SHP77 (cell line): Measurements from ENCODE around the gene SPNS3.

Source experiments
- DNase-seq, 2 experiments: peaks; one replicate each; lab custom pipeline; 2025; lab: John Stamatoyannopoulos, UW

Gene SPNS3

GRCh38 chr17:4427505-4427904 is 6.2 kb upstream of the SPNS3 start:
- no peak for DNase-seq

DNA sequence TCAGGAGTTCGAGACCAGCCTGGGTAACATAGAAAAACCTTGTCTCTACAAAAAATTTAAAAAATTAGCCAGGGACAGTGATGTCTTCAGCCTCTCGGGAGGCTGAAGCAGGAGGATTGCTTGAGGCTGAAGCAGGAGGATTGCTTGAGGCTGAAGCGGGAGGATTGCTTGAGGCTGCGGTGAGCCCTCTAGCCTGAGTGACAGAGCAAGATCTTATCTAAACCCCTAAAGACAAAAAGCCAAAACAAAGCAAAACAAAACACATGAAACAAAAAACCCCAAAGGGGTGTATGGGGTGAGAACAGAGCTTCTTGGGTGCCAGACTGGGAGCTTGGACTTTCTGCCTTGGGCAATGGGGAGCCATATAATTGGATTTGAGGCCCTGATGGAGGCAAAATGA is 2.6 kb downstream of the SPNS3 start:
- no peak for DNase-seq

DNA sequence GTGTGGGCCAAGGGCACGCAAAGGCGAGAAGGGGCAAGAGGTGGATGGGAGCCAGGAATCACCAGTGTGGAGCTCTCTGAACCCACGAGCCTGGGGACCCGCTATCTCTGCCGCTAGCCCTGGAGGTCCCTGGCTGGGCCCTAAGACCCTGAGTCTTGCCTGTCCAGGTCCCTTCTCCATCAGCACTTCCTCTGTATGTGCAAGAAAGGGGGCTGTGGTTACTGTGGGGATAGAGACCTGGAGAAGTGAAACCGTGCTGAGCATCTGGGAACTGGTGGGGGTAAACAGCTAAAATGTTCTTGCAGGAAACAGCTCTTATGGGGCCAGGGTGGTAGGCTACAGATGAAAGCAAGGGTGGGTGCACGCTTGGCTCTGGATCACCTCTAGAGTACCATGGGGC is 3.1 kb downstream of the SPNS3 start:
- no peak for DNase-seq

- DNase-seq, result no peak
Measured at GRCh38 chr17:4438162-4438944, 4.6 kb downstream of the SPNS3 start.

GRCh38 chr17:4440021-4440420 is 6.3 kb downstream of the SPNS3 start:
- no peak for DNase-seq

DNA sequence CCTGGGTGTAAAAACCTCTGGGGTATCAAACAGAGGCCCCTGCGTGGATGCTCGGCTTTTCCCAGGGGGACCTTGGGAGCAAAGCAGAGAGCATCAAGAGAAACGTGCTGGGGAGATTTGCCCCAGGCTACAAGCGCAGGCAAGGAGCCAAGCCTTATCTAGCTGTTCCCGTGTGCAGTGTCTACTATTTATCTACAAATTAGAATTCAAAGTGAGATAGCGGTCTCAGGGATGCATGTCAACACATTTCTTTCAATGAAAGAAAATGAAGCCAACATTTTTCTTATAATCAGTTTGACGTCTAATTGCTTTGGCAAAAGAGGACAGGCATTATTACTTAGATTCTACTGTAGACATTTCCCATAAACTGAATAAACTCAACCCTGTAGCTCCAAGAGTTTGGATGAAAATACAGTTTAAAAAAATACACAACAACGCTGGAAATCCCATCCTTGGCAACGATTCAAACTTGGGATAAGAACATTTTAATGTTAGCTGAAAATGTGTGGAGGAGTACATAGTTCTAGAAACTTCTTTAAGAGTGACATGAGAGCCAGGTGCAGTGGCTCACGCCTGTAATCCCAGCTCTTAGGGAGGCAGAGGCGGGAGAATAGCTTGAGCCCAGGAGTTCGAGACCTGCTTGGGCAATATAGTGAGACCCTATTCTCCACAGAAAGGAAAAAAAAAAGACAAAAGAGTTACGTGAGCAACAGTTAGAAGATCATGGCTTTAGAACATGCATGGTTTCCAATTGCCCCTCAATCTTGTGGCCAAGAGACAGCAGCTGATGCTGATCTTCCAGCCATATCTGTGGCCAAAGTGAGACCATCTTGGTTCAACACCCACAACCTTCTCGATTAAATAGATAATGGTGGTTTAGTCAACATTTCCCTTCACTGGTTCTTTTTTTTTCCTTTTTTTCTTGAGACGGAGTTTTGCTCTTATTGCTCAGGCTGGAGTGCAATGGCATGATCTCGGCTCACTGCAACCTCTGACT is 7.2 kb downstream of the SPNS3 start:
- DNase-seq, result no peak

- no peak for DNase-seq
Measured at GRCh38 chr17:4442582-4442981, 8.8 kb downstream of the SPNS3 start.

GRCh38 chr17:4443476-4443875 is 9.7 kb downstream of the SPNS3 start:
- no peak for DNase-seq

GRCh38 chr17:4444782-4445473 is 11.2 kb downstream of the SPNS3 start:
- no peak for DNase-seq

DNA sequence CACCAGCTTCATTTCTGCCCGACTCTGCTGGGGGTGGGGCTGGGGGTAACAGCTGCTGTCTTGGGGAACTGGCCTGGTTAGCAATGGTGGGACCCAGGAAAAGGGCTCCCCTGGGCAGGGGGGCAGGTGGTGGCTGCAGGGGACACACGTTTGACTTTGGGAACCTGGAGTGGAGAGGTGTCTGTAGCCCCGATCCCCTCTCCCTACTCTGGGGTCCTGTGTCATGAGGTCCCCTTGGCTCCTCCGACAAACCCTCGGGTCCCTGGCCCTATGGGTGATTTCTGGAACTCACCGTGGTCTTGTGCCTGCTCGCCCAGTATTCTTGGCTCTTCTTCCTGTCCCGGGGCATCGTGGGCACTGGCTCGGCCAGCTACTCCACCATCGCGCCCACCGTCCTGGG is 12.0 kb downstream of the SPNS3 start:
- DNase-seq, result no peak

DNA sequence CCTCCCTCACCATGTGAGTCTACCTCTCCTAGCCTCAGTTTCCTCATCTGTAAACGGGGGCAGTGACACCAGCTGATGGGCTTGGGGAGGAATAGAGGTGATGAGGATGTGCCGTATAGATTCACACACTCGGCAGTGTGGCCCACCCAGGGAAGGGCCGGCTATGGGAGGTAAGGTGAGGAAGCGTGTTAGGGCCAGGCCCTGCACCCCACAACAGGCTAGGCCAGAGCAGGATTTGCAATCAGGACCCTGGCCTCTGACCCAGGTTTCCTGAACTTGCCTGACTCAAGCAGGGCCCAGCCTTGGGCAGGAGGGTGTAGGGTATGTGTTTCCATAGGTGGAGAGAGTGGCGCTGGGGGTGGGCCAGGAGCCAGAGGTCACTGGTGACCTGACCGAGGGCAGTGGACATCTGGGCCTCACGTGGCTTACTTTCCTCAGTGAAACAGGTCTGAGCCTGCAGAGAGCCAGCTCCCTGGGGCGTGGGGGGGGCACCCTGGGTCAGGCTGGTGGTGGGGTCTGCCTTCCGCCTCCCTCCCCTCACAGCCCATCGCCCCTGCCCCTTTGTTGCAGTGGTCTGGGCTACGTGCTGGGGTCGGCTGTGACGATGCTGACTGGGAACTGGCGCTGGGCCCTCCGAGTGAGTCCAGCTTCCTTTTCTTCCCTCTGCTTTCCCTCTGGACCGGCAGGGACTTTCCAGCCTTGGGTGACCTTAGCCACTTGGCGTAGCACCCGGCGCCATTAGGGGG is 12.8 kb downstream of the SPNS3 start:
- DNase-seq, result no peak

DNA sequence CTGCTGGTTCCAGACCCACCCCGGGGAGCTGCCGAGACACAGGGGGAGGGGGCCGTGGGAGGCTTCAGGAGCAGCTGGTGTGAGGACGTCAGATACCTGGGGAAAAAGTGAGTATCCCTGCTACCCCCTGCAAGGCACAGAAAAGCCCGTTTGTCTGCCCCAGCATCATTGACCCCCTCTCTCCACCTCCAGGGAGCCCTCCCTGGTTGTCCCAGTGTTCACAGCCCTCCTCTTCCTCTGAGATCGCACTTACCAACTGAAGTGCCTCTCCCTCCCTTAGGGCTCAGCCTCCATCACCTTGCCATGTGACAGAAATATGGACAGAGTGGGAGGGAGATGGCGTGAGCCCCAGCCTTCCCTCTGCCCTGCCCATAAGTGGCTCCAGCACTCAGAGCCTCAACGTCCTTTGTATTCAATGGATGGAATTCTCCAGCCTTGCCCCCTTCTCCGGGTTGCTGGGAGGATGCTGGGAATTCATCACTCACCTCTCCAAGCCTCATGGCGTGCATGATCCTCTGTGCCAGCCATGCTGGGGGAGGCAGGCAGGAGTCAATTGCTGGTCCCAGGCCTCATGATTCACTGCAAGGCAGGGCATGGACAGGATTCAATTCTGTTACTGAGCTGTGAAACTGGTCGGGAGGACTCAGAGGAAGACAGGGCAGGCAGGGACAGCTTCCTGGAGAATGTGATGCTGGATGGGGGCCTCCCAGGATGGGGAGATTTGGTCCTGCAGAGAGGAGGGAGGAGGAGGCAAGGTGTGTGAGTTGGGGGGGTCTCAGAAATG is 14.6 kb downstream of the SPNS3 start:
- DNase-seq, result no peak

DNA sequence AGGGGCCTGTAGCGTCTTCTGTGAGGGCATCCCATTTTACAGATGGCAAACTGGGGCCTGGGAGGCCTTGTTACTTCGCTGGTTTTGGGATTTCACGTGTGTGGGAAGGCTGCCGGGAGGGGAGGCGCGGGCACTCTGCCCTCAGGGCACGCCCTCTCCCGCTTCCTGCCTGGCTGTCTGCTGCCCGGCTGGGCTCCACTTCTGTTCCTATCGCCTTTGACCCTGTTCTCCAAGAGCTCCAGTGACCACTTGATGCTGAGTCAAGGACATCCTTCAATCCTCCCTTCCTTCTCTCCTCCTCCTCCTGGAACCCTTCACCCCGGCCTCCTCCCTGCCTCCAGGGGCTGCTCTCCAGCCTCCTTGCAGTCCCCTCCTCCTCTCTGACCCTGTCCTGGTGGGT is 16.0 kb downstream of the SPNS3 start:
- DNase-seq, result no peak

DNA sequence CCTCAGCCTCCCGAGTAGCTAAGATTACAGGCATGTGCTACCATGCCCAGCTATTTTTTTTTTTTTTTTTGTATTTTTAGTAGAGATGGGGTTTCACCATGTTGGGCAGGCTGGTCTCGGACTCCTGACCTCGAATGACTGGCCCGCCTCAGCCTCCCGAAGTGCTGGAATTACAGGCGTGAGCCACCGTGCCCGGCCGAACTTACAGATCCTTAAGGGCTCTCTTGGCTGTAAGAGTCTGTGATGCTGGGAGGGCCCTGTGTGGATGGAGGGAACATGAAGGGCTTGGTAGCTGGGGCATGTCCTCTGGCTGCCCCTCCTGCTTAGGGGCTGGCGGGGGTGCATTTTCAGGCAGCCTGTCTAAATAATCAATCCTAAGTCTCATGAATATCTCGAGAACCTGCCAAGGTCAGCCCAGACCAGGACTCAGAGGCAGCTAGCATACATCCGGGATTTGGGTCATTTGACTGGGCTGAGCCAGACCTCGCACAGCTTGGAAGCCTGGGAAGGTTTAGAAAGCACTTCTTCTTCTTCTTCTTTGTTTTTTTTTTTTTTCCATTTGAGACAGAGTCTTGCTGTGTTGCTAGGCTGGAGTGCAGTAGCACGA is 17.1 kb downstream of the SPNS3 start:
- DNase-seq, result no peak

DNA sequence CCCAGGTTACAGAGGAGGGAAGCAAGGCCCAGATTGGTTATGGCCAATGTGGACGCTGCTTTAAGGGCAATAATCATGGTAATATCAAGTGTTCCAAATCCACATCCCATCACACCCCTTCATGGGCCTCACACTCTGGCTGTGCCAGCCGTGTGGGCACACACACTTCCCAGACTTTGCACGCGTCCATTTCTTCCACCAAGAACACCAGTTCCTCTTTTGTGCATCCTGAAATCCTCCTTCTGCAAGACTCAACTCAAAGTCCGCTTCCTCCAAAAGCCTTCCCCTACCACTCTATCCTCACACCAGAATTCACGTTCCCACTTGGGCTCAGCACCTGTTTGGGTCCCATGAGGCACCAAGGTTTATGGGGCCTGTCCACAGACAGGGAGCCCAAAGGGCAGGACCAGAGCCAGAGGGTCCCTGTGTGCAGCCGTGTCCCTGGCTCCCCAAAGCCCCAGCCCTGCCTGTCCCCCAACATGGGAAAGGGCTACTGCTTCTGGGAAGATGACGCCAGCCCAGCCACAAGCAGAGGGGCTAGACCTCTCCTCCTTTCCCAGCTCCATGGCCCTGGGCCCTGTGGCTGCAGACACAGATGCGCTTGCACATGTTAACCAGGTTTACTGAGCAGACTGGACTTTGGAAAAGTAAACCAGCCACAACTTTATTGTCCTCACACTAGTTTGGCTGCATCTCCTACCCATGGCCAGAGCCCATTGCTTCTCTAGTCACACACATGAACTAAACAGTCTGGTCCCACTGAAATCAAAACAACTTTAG is 20.3 kb downstream of the SPNS3 start:
- DNase-seq, result no peak

DNA sequence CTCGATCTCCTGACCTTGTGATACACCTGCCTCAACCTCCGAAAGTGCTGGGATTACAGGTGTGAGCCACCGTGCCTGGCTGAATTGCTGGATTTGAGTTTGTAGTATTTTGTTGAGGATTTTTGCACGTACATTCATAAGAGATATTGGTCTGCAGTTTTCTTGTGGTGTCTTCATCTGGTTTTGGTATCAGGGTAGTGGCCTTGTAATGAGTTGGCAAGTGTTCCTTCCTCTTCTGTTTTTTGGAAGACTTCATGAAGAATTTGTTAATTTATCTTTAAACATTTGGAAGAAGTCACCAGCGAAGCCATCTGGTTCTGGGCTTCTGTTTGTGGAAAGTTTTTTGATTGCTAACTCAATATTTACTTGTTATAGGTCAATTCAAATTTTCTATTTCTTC is 26.9 kb downstream of the SPNS3 start:
- no peak for DNase-seq

DNA sequence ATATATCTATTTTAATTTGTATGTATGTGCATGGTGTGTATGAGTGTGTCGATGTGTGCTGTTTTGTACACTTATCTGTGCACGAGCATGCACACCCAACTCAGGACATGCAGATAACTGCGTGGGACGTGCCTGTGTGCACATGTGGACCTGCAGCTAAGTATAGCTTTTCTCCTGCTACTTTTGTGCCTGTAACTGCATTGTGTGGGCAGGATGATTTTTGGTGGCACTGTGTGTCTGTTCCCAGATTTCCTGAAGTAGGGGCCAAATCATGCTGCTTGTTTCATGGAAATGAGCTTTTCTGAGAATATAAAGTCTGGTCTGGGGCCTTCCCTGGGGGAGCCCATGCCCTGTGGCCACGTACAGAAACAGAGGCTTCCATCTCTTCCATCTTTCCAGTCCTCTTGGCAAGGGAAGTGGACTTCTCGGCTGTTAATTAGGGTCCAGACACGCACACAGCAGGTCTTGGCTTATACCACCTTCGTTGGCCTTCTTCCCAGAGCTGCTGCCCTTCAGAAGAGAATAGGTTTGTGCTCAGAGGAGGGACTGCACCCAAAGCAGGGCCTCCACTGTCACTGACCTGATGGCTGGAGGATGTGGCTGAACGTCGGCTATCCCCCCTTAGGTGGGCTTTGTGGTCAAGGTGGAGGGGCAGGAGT is 30.2 kb downstream of the SPNS3 start:
- no peak for DNase-seq

- no peak for DNase-seq
Measured at GRCh38 chr17:4465786-4466185, 32.0 kb downstream of the SPNS3 start.

DNA sequence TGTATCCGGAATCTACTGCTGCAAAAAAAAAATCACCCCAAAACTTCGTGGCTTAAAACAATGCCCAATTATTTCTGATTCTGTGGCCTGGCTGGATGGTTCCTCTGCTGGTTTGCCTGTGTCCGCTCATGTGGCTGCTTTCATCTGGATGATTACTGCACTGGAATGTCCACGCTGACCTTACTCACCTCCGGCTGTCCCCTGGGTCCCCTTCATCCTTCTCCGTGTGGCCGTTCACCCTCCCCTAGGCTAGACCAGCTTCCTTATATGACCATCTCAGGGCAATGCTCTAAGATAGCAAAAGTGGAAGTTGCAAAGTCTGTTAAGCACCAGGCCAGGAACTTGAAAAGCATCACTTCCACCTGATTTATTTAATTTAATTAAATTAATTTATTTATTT is 33.5 kb downstream of the SPNS3 start:
- no peak for DNase-seq
